ENCODE measurements around the gene CAP1.
"Not testable (repeated sequence)": the region's sequence is repeated elsewhere in the genome, so short reads cannot be mapped to it uniquely, and the experiment has no call there.

CAP1 gene

DNA sequence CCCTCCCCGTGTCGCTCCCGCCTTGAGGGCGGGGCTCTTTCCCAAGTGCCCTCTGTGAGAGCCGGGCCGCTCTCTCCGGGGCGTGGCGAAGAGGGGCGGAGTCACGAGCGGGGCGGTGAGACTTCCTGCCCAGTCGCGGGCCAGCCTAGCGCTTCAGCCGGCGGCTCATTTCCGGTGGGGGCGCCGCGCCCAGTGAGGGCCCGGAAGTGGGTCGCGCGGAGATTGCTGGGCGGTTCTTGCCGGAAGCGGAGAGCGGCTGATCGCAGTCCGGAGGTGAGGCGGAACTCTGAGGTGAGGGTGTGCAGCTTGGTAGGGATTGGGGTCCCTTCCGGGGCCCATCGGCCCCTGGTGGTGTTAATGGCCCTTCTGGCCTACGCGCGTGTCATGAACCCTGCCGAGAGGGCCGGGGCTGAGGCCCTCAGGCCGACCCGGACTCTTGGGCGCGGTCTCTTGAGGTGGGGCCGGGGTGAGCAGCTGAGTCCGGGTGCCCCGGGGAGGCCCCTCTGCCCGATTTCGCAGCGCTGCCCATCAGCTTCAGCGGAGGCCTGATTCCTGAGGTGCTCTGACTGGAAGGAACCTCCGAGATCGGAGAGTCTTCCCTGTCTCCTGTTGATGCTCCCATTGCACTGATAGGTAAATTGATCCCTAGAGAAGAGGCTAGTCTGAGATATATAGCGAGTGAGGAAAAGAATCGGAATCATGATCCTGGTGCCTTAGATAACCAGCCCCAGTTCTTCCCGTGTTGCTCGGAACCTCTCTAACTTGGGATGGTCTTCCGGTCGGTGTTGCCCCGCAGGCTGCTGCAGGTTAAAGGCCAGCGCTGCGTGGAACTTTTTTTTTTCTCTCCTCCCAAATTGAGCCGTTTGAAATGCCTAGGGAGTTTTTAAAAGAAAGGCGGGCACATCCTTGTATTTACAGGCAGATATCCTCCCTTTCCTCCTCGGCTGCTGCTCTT, at the start of gene CAP1:
Gene CAP1 (plus strand): TSS at position 219 of the 955 bp plus-strand sequence. CDS start 18,618 bp downstream, outside the sequence.
- DNase-seq: peak; percentile 100

GRCh38 chr1:39992234-39992633, 48.3 kb upstream of the CAP1 start:
- no peak for DNase-seq

- no peak for DNase-seq
These were observed 47.6 kb upstream of the CAP1 start for GRCh38 chr1:39992888-39993287.

DNA sequence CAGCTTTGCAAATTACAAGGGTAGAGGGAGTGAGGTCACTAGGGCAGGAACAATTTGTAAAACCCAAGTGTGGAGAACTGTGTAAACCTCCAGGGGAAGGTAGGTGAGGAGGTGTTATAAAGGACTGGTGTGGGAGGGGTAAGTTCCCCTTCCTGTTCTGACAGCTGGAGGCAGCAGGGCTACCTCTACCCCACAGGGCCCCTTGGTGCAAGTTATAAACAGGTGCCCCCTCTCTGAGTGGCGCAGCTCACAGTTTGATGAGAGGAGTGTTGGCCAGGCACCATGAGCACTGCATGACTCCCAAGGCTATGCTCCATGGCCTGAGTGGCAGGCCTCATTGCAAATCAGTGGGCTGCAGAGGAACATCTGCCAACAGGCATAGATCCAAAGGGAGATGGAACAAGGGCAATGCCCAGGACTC, 44.5 kb upstream of the CAP1 start:
- peak; percentile 38 for DNase-seq

GRCh38 chr1:39996396-39997004, 44.0 kb upstream of the CAP1 start:
- DNase-seq: no peak

DNA sequence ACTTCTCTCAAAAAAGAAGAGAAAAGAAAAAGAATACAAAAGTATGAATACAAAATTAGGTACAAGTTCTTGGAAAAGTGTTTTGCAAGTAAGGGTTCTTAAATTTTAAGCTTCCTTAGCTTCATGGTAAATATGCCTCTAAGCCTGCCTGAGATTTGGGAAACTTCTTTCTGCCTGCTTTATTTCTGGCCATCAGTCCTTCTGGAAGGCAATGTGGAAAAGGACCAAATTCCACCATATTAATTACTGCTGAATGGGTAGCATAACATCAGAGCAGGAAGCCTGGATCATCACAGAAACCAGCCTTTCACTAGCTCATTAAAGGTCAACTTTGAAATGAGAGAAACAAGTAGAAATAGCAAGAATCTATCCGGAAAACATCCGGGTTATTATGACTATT, 39.1 kb upstream of the CAP1 start:
- no peak for DNase-seq

- DNase-seq: peak; percentile 5
These were observed 37.1 kb upstream of the CAP1 start for GRCh38 chr1:40003156-40004093.

DNA sequence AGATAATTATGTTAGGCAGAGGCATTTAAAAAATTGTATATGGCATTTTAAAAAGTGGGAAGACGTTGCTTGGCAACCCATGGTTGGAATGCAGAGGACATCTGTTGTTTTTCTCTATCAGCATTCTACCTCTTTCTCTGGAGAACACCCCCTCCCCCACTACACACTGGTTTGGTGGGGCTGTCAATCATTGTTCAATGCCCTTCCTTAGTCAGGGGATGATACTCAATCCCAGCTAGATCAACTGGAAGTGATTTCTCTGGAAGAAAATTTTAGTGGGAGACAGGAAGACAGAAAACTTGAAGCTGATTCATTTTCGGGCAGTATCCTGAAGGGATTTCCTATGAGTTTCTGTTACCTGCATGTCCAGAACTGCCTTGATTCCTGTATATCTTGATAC, 35.7 kb upstream of the CAP1 start:
- no peak for DNase-seq

GRCh38 chr1:40007481-40008034, 33.0 kb upstream of the CAP1 start:
- not testable (repeated sequence) for DNase-seq

DNA sequence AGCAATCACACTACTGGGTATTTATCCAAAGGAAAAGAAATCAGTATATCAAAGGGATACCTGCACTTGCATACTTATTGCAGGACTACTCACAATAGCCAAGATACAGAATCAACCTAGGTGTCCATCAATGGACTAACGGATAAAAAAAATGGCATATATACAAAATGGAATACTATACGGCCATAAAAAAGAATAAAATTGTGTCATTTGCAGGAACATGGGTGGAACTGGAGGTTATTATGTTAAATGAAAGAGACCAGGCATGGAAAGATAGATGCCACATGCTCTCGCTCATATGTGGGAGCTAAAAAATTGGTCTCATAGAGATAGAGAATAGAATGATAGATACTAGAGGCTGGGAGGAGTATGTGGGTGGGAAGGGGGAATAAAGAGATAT, 29.3 kb upstream of the CAP1 start:
- no peak for DNase-seq

DNA sequence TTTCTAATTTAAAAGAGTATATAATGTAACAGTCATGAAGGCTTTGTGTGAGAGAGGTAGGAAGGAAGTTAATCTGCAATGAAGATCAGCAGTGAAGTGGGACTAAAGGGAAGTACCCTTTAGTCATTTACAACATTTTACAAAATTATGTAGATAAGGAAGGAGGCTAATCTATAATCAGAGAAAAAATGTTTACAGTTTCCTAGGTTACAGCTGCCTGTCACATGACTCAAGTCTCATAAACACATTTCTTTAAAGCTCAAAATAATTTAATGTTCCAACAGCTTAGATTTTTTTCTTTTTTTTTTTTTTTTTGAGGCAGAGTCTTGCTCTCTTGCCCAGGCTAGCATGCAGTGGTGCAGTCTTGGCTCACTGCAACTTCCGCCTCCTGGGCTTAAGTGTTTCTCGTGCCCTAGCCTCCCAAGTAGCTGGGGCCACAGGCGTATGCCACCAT, 26.2 kb upstream of the CAP1 start:
- DNase-seq: peak; percentile 58

GRCh38 chr1:40014812-40015594, 25.5 kb upstream of the CAP1 start:
- no peak for DNase-seq

- DNase-seq: no peak
These were observed 22.5 kb upstream of the CAP1 start for GRCh38 chr1:40017951-40018575.

DNA sequence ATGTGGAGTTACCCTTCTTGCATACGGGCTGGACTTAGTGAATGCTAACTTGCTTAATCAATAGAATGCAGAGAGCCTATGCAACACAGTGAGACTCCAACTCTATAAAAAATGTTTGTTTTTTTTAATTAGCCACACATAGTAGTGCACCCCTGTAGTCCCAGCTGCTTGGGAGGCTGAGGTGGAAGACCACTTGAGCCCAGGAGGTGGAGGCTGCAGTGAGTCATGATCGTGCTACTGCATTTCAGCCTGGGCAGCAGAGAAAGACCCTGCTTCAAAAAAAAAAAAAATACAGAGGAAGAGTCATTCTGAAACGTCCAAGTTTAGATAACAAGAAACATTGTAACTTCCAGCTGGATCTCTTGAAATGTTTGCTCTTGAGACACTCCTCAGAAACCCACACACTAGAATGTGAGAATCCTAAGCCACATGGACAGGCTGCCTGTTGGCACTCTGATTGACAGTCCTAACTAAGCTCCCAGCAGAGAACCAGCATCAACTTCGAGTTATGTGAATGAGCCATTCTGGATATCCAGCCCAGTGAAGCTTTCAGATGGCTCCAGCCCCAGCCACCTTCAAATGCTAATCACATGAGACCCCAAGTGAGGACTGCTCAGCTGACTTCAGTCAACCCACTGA, 20.0 kb upstream of the CAP1 start:
- DNase-seq: no peak

DNA sequence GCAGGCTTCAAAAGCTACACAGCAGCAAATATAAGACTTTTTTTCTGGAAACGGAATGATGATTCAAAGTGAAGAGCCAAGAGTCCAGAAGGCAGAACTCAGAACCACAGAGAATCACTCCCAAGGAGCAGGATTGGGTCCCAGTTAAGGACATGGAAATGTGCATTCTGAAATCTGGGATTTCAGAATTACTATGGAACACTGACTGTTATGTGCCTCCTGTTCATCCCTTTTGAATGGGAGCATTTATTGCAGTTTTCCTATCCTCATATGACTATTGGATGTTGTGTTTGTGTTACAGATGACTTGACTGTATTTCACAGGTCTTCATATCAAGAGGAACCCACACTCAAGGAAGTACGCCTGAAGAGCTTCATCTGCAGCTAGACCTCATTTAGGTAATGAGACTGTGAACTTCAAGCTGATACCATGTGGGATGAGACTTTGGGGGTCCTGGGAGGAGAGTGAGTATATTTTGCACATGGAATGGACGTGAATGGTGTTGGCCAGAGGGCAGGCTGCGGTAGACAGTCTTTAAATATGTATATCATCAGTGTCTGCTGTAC, 17.1 kb upstream of the CAP1 start:
- DNase-seq: no peak

GRCh38 chr1:40024671-40025070, 15.9 kb upstream of the CAP1 start:
- DNase-seq: no peak

DNA sequence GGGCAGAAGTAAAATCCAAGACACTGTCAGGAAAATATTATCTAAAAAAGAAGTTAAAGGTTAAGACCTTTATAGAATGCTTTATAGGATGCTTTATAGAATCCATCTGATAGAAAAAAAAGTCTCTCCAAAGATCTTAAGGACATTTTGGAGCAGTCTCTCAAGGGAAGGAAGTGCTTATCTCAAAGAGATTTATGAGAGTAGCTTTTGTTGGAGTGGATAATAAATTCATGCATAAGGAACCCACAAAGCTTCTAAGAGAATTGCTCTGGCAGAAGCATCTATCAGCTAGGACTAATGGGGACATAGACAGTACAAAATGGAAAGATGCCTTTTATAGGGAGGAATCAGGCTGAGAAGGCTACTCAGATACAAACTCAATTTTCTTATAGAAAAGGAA, 12.9 kb upstream of the CAP1 start:
- DNase-seq: no peak

GRCh38 chr1:40029608-40030007, 10.9 kb upstream of the CAP1 start:
- DNase-seq: no peak

- no peak for DNase-seq
These were observed 9.9 kb upstream of the CAP1 start for GRCh38 chr1:40030528-40031135.
